IPS-18a (cell line): ENCODE measurements around the gene PCDHA5.
A peak's percentile ranks its signal among the peaks of the same experiment; 100 is the strongest.
"Not testable (repeated sequence)": the region's sequence is repeated elsewhere in the genome, so short reads cannot be mapped to it uniquely, and the experiment has no call there.

Experiments used
- H3K27ac ChIP-seq: one replicate; pipeline ENCODE4 v1.5.1; 2013; ENCODE audit warnings: low read length
- H3K27me3 ChIP-seq: one replicate; pipeline ENCODE4 v1.6.1; 2013; ENCODE audit warnings: mild to moderate bottlenecking, low read length; ENCODE audit not compliant: control insufficient read depth, insufficient read depth
- H3K36me3 ChIP-seq: one replicate; pipeline ENCODE4 v1.6.1; 2013; ENCODE audit warnings: low read depth, low read length; ENCODE audit not compliant: control insufficient read depth
- H3K4me1 ChIP-seq: one replicate; pipeline ENCODE4 v1.6.1; 2013; ENCODE audit warnings: low read depth, low read length; ENCODE audit not compliant: control insufficient read depth
- H3K4me3 ChIP-seq: one replicate; pipeline ENCODE4 v1.5.1; 2013; ENCODE audit warnings: low read length
- H3K9ac ChIP-seq: one replicate; pipeline ENCODE4 v1.6.1; 2013; ENCODE audit warnings: mild to moderate bottlenecking, low read length, moderate library complexity
- H3K9me3 ChIP-seq: one replicate; pipeline ENCODE4 v1.6.1; 2013; ENCODE audit warnings: low read depth, low read length; ENCODE audit not compliant: control insufficient read depth

PCDHA5 gene

DNA sequence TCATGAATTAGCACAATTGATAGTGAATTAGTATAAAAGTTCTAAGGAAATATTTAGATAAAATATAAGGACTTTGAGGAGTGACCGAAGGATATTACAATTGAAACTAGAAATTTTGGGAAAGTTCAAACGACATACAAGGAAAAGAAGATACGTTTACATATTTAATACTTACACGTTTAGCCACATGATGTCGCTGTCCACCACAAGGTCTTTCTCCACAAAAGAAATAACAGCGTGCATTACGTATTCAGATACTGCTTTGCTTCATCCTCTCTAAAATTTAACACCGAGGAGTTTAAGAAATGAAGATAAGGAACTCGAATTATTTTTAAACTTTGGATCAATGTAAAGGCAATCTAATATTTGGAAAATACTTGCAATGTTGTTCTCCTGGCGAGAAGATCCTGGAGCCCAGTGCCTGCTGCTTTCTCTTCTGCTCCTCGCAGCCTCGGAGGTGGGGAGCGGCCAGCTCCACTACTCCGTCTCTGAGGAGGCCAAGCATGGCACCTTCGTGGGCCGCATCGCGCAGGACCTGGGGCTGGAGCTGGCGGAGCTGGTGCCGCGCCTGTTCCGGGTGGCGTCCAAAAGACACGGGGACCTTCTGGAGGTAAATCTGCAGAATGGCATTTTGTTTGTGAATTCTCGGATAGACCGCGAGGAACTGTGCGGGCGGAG lies 20.5 kb upstream of the PCDHA5 start, which contains the start of gene PCDHA3:
Gene PCDHA3 (plus strand): TSS at position 242 of the 678 bp plus-strand sequence.
- Histone ChIP-seq H3K4me3 (no peak within 1 kb of the TSS), H3K27me3 (no peaks in the 10 kb centered on the region), H3K9ac (no peak within 1 kb of the TSS), H3K4me1 (peaks cover under 1% of the 10 kb centered on the region), H3K9me3 (peaks cover 13% of the 10 kb centered on the region), H3K27ac (no peak within 1 kb of the TSS), H3K36me3 (no peaks in the 10 kb centered on the region)

DNA sequence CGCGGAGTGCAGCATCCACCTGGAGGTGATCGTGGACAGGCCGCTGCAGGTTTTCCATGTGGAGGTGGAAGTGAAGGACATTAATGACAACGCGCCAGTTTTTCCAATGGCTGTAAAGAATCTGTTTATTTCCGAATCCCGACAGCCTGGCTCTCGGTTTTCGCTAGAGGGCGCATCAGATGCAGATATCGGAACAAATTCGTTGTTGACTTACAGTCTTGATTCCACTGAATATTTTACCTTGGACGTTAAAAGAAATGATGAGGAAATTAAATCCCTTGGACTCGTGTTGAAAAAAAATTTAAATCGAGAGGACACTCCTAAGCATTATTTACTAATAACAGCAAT lies 19.9 kb upstream of the PCDHA5 start:
- no peak overlapping the region for H3K27ac ChIP-seq
- no peaks in the 10 kb centered on the region for H3K36me3 ChIP-seq
- H3K4me1 ChIP-seq, result peaks cover 5% of the 10 kb centered on the region
- no peaks in the 10 kb centered on the region for H3K27me3 ChIP-seq
- no peak overlapping the region for H3K4me3 ChIP-seq
- H3K9ac ChIP-seq, result no peak overlapping the region
- H3K9me3 ChIP-seq, result peaks cover 13% of the 10 kb centered on the region

DNA sequence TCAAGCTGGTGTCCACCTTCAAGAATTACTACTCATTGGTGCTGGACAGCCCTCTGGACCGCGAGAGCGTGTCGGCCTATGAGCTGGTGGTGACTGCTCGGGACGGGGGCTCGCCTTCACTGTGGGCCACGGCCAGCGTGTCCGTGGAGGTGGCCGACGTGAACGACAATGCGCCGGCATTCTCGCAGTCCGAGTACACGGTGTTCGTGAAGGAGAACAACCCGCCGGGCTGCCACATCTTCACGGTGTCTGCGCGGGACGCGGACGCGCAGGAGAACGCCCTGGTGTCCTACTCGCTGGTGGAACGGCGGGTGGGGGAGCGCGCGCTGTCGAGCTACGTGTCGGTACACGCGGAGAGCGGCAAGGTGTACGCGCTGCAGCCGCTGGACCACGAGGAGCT lies 19.0 kb upstream of the PCDHA5 start:
- not testable (repeated sequence) for H3K27ac ChIP-seq, H3K9ac ChIP-seq, H3K27me3 ChIP-seq, H3K4me1 ChIP-seq, H3K4me3 ChIP-seq, H3K36me3 ChIP-seq, H3K9me3 ChIP-seq

DNA sequence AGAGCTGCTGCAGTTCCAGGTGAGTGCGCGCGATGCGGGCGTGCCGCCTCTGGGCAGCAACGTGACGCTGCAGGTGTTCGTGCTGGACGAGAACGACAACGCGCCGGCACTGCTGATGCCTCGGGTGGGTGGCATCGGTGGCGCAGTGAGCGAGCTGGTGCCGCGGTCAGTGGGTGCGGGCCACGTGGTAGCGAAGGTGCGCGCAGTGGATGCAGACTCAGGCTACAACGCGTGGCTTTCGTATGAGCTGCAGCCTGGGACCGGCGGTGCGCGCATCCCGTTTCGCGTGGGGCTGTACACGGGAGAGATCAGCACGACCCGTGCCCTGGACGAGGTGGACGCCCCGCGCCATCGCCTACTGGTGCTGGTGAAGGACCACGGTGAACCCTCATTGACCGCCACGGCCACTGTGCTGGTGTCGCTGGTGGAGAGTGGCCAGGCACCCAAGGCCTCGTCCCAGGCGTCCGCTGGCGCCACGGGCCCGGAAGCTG lies 18.6 kb upstream of the PCDHA5 start:
- Histone ChIP-seq H3K4me1 (peaks cover 7% of the 10 kb centered on the region), H3K27ac (no peak overlapping the region), H3K4me3 (no peak overlapping the region), H3K9ac (no peak overlapping the region), H3K27me3 (no peaks in the 10 kb centered on the region), H3K9me3 (peaks cover 10% of the 10 kb centered on the region), H3K36me3 (no peaks in the 10 kb centered on the region)

DNA sequence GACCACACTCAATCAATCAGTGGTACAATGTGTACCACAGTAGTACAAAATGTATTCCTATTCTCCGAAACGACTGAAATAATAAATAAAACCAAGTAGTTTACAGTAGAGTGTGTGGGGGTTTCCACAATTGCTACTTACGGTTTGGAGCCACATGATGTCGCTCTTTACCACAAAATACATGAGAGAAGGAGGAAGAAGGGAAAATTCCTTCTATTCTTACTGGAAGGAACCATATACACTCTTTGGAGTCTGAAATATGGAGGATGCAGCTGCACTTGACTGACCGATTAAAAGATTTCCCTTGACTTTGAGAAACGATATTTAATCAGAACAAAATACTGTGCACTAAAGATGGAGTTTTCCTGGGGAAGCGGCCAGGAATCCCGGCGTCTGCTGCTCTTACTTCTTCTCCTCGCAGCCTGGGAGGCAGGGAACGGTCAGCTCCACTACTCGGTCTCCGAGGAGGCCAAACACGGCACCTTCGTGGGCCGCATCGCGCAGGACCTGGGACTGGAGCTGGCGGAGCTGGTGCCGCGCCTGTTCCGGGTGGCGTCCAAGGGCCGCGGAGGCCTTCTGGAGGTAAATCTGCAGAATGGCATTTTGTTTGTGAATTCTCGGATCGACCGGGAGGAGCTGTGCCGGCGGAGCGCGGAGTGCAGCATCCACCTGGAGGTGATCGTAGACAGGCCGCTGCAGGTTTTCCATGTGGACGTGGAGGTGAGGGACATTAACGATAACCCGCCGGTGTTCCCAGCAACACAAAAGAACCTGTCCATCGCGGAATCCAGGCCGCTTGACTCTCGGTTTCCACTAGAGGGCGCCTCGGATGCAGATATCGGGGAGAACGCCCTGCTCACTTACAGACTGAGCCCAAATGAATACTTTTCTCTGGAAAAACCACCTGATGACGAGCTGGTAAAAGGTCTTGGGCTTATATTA lies 14.3 kb upstream of the PCDHA5 start, which contains the start of gene PCDHA4:
Gene PCDHA4 (plus strand): TSS at position 235 of the 942 bp plus-strand sequence.
- peaks cover 7% of the 10 kb centered on the region for H3K4me1 ChIP-seq
- no peaks in the 10 kb centered on the region for H3K27me3 ChIP-seq
- H3K9ac ChIP-seq, result peak within 1 kb of the TSS; percentile 92
- H3K36me3 ChIP-seq, result no peaks in the 10 kb centered on the region
- H3K27ac ChIP-seq, result peak within 1 kb of the TSS; percentile 46
- peaks cover under 1% of the 10 kb centered on the region for H3K9me3 ChIP-seq
- H3K4me3 ChIP-seq, result peak within 1 kb of the TSS; percentile 95

DNA sequence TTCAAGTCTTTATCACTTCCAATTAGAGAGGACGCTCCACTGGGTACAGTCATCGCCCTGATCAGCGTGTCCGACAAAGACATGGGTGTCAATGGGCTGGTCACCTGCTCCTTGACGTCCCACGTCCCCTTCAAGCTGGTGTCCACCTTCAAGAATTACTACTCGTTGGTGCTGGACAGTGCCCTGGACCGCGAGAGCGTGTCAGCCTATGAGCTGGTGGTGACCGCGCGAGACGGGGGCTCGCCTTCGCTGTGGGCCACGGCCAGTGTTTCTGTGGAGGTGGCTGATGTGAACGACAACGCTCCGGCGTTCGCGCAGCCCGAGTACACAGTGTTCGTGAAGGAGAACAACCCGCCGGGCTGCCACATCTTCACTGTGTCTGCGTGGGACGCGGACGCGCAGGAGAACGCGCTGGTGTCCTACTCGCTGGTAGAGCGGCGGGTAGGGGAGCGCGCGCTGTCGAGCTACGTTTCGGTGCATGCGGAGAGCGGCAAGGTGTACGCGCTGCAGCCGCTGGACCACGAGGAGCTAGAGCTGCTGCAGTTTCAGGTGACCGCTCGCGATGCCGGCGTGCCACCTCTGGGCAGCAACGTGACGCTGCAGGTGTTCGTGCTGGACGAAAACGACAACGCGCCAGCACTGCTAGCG lies 13.0 kb upstream of the PCDHA5 start:
- H3K27me3 ChIP-seq, H3K4me1 ChIP-seq, H3K36me3 ChIP-seq, H3K9me3 ChIP-seq, H3K27ac ChIP-seq, H3K9ac ChIP-seq: not testable (repeated sequence)
- H3K4me3 ChIP-seq, result peak overlapping the region; percentile 95

DNA sequence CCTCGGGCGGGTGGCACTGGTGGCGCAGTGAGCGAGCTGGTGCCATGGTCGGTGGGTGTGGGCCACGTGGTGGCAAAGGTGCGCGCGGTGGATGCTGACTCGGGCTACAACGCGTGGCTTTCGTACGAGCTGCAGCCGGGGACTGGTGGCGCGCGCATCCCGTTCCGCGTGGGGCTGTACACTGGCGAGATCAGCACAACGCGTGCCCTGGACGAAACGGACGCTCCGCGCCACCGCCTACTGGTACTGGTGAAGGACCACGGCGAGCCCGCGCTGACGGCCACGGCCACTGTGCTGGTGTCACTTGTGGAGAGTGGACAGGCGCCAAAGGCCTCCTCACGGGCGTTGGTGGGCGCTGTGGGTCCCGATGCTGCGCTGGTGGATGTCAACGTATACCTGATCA lies 12.5 kb upstream of the PCDHA5 start:
- H3K9me3 ChIP-seq, result no peaks in the 10 kb centered on the region

DNA sequence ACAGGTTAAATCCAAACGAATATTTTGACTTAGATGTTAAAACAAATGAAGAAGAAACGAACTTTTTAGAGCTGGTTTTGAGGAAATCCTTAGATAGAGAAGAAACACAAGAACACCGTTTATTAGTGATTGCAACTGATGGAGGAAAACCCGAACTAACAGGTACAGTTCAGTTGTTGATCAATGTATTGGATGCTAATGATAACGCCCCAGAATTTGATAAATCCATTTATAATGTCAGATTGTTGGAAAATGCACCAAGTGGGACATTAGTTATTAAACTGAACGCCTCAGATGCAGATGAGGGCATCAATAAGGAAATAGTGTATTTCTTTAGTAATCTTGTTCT lies 842 bp downstream of the PCDHA5 start:
- H3K9ac ChIP-seq, result no peak overlapping the region
- no peak overlapping the region for H3K27ac ChIP-seq
- H3K27me3 ChIP-seq, result no peaks in the 10 kb centered on the region
- H3K4me3 ChIP-seq, result no peak overlapping the region
- H3K9me3 ChIP-seq, result no peaks in the 10 kb centered on the region
- H3K4me1 ChIP-seq, result no peaks in the 10 kb centered on the region
- no peaks in the 10 kb centered on the region for H3K36me3 ChIP-seq

More for the DNA sequence above, 12.5 kb upstream of the PCDHA5 start:
- Histone ChIP-seq H3K27ac (no peak overlapping the region), H3K9ac (no peak overlapping the region), H3K4me3 (no peak overlapping the region), H3K27me3 (no peaks in the 10 kb centered on the region), H3K36me3 (no peaks in the 10 kb centered on the region), H3K4me1 (peaks cover 7% of the 10 kb centered on the region)

DNA sequence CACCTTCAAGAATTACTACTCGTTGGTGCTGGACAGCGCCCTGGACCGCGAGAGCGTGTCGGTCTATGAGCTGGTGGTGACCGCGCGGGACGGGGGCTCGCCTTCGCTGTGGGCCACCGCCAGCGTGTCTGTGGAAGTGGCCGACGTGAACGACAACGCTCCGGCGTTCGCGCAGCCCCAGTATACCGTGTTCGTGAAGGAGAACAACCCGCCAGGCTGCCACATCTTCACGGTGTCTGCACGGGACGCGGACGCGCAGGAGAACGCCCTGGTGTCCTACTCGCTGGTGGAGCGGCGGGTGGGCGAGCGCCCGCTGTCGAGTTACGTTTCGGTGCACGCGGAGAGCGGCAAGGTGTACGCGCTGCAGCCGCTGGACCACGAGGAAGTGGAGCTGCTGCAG lies 1.6 kb downstream of the PCDHA5 start:
- not testable (repeated sequence) for H3K36me3 ChIP-seq, H3K9me3 ChIP-seq, H3K4me3 ChIP-seq, H3K4me1 ChIP-seq, H3K27me3 ChIP-seq, H3K9ac ChIP-seq, H3K27ac ChIP-seq

DNA sequence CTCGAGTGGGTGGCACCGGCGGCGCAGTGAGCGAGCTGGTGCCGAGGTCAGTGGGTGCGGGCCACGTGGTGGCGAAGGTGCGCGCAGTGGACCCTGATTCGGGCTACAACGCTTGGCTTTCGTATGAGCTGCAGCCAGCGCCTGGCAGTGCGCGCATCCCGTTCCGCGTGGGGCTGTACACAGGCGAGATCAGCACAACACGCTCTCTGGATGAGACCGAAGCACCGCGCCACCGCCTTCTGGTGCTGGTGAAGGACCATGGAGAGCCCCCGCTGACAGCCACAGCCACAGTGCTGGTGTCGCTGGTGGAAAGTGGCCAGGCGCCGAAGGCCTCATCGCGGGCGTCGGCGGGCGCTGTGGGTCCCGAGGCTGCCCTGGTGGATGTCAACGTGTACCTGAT lies 2.1 kb downstream of the PCDHA5 start:
- H3K4me1 ChIP-seq, result no peaks in the 10 kb centered on the region
- H3K4me3 ChIP-seq, result no peak overlapping the region
- H3K9ac ChIP-seq, result no peak overlapping the region
- no peaks in the 10 kb centered on the region for H3K9me3 ChIP-seq
- H3K27me3 ChIP-seq, result no peaks in the 10 kb centered on the region
- no peaks in the 10 kb centered on the region for H3K36me3 ChIP-seq
- H3K27ac ChIP-seq, result no peak overlapping the region

DNA sequence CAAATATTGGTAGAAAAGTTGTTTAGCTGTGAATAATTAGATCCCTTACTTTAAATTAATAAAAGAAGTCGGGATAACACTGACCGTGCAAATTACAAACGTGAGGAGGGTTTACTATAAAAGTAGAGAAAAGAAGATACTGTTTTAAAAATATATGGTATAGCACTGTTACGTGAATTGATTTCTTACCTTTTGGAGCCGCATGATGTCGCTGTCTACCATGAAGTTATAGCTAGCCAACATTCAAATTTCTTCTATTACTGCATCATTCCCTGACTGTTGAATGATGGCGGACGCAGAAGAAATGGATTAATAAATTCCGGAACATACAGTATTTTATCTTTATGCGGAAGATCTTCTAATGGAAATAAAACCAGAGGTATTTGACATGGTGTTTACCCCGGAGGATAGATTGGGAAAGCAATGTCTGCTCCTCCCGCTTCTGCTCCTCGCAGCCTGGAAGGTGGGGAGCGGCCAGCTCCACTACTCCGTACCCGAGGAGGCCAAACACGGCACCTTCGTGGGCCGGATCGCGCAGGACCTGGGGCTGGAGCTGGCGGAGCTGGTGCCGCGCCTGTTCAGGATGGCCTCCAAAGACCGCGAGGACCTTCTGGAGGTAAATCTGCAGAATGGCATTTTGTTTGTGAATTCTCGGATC lies 6.4 kb downstream of the PCDHA5 start, which contains the start of gene PCDHA6:
Gene PCDHA6 (plus strand): TSS at position 257 of the 658 bp plus-strand sequence. CDS start 132 bp downstream, at position 389.
- H3K4me3 ChIP-seq, result no peak within 1 kb of the TSS
- no peaks in the 10 kb centered on the region for H3K9me3 ChIP-seq
- no peaks in the 10 kb centered on the region for H3K27me3 ChIP-seq
- H3K4me1 ChIP-seq, result no peaks in the 10 kb centered on the region
- H3K9ac ChIP-seq, result no peak within 1 kb of the TSS
- H3K36me3 ChIP-seq, result no peaks in the 10 kb centered on the region
- no peak within 1 kb of the TSS for H3K27ac ChIP-seq
